H9 (cell line): ENCODE results near the gene TDRD7. TPM values are rescaled to one million over a fixed set of nuclear protein-coding genes. Genes with fewer than 3 reads are reported as not detected.
A peak's percentile ranks its signal among the peaks of the same experiment; 100 is the strongest.

Source experiments
- DNase-seq: peaks from one replicate; pipeline ENCODE4 v3.0.0-alpha.2; 2017
- H2AFZ ChIP-seq: one replicate; pipeline ENCODE4 v1.6.1; 2013; ENCODE audit warnings: mild to moderate bottlenecking, low read length, control low read depth, moderate library complexity
- H2AK5ac ChIP-seq: 2 replicates; pipeline ENCODE4 v1.6.1; 2013; ENCODE audit warnings: low read length, control low read depth, mixed read lengths; ENCODE audit not compliant: insufficient read length
- H2BK120ac ChIP-seq: one replicate; pipeline ENCODE4 v1.6.1; 2013; ENCODE audit warnings: low read depth, mild to moderate bottlenecking, low read length, control low read depth, inconsistent platforms; ENCODE audit not compliant: poor library complexity, severe bottlenecking
- H2BK12ac ChIP-seq: 2 replicates; pipeline ENCODE4 v1.6.1; 2013; ENCODE audit warnings: low read length, control low read depth, mixed read lengths, low read depth; ENCODE audit not compliant: insufficient read length
- H2BK15ac ChIP-seq: 2 replicates; pipeline ENCODE4 v1.6.1; 2013; ENCODE audit warnings: low read depth, low read length, control low read depth
- H2BK20ac ChIP-seq: one replicate; pipeline ENCODE4 v1.6.1; 2013; ENCODE audit warnings: low read depth, mild to moderate bottlenecking, low read length, control low read depth, inconsistent platforms; ENCODE audit not compliant: poor library complexity, severe bottlenecking
- H2BK5ac ChIP-seq: 2 replicates; pipeline ENCODE4 v1.6.1; 2013; ENCODE audit warnings: low read length, control low read depth, mixed read lengths; ENCODE audit not compliant: insufficient read length
- H3K14ac ChIP-seq: 2 replicates; pipeline ENCODE4 v1.6.1; 2013; ENCODE audit warnings: low read length, control low read depth; ENCODE audit not compliant: insufficient read depth
- H3K18ac ChIP-seq: 2 replicates; pipeline ENCODE4 v1.6.1; 2013; ENCODE audit warnings: low read depth, mild to moderate bottlenecking, mixed read lengths, low read length, control low read depth; ENCODE audit not compliant: insufficient read length
- H3K23ac ChIP-seq: 2 replicates; pipeline ENCODE4 v1.6.1; 2013; ENCODE audit warnings: low read length, control low read depth, mixed read lengths, low read depth; ENCODE audit not compliant: insufficient read length
- H3K23me2 ChIP-seq: 2 replicates; pipeline ENCODE4 v1.6.1; 2013; ENCODE audit warnings: low read depth, mild to moderate bottlenecking, mixed read lengths, low read length, control low read depth; ENCODE audit not compliant: insufficient read length, poor library complexity, severe bottlenecking
- H3K27ac ChIP-seq: 2 replicates; pipeline ENCODE4 v1.5.1; 2013; ENCODE audit warnings: low read length, control low read depth, mixed read lengths, low read depth; ENCODE audit not compliant: insufficient read length
- H3K27me3 ChIP-seq: 2 replicates; pipeline ENCODE4 v1.6.1; 2013; ENCODE audit warnings: low read length, control low read depth, inconsistent platforms; ENCODE audit not compliant: insufficient read depth
- H3K4ac ChIP-seq: 2 replicates; pipeline ENCODE4 v1.6.1; 2013; ENCODE audit warnings: low read depth, mild to moderate bottlenecking, control low read depth, inconsistent platforms, low read length, moderate library complexity
- H3K4me1 ChIP-seq: 2 replicates; pipeline ENCODE4 v1.6.1; 2013; ENCODE audit warnings: low read length, control low read depth, inconsistent platforms; ENCODE audit not compliant: insufficient read depth
- H3K4me2 ChIP-seq: 2 replicates; pipeline ENCODE4 v1.6.1; 2013; ENCODE audit warnings: low read length, control low read depth, mixed read lengths; ENCODE audit not compliant: insufficient read length, insufficient read depth
- H3K56ac ChIP-seq: 2 replicates; pipeline ENCODE4 v1.6.1; 2013; ENCODE audit warnings: low read depth, mild to moderate bottlenecking, mixed read lengths, low read length, control low read depth; ENCODE audit not compliant: insufficient read length
- H3K79me1 ChIP-seq: 2 replicates; pipeline ENCODE4 v1.6.1; 2013; ENCODE audit warnings: low read depth, mild to moderate bottlenecking, moderate library complexity, low read length, control low read depth, inconsistent platforms; ENCODE audit not compliant: insufficient read depth, poor library complexity, severe bottlenecking
- H3K79me2 ChIP-seq: 2 replicates; pipeline ENCODE4 v1.6.1; 2013; ENCODE audit warnings: low read length, control low read depth, inconsistent platforms; ENCODE audit not compliant: insufficient read depth
- H3K9ac ChIP-seq: 2 replicates; pipeline ENCODE4 v1.6.1; 2013; ENCODE audit warnings: low read length, control low read depth, mixed read lengths; ENCODE audit not compliant: insufficient read length; ENCODE audit errors: extremely low read depth
- H3K9me3 ChIP-seq: one replicate; pipeline ENCODE4 v1.6.1; 2013; ENCODE audit warnings: low read depth, low read length, inconsistent platforms; ENCODE audit not compliant: control insufficient read depth
- H3T11ph ChIP-seq: one replicate; pipeline ENCODE4 v1.6.1; 2013; ENCODE audit warnings: mild to moderate bottlenecking, low read length, control low read depth, inconsistent platforms
- H4K20me1 ChIP-seq: one replicate; pipeline ENCODE4 v1.6.1; 2013; ENCODE audit not compliant: control insufficient read depth, insufficient read length, insufficient read depth
- H4K5ac ChIP-seq: 2 replicates; pipeline ENCODE4 v1.6.1; 2013; ENCODE audit warnings: low read depth, mild to moderate bottlenecking, mixed read lengths, low read length, control low read depth; ENCODE audit not compliant: insufficient read length
- H4K8ac ChIP-seq: replicated peaks from 2 replicates; pipeline ENCODE4 v1.6.1; 2013; ENCODE audit warnings: low read length, control low read depth, mixed read lengths, low read depth; ENCODE audit not compliant: insufficient read length
- H4K91ac ChIP-seq: 2 replicates; pipeline ENCODE4 v1.6.1; 2013; ENCODE audit warnings: low read depth, mild to moderate bottlenecking, moderate library complexity, mixed read lengths, low read length, control low read depth; ENCODE audit not compliant: insufficient read length
- H3K27ac Mint-ChIP-seq, 3 experiments: 2 replicates in 2 of 3; 3 replicates in 1 of 3; pipeline ENCODE4 v1.8.0; 2020 to 2021; ENCODE audit warnings: mixed read lengths in 3 of 3, mild to moderate bottlenecking in 1 of 3, moderate library complexity in 1 of 3
- H3K27me3 Mint-ChIP-seq: 2 replicates; pipeline ENCODE4 v1.8.0; 2021; ENCODE audit warnings: low read depth, mild to moderate bottlenecking, moderate library complexity, mixed read lengths
- H3K36me3 Mint-ChIP-seq, 3 experiments: 2 replicates in 2 of 3; 3 replicates in 1 of 3; pipeline ENCODE4 v1.8.0; 2020 to 2021; ENCODE audit warnings: low read depth in 3 of 3, mixed read lengths in 3 of 3; ENCODE audit not compliant: insufficient read depth in 1 of 3
- H3K4me1 Mint-ChIP-seq, 2 experiments: 2 replicates each; pipeline ENCODE4 v1.8.0; 2020; ENCODE audit warnings: mixed read lengths in 2 of 2
- H3K4me3 Mint-ChIP-seq, 2 experiments: 2 replicates in 1 of 2; 3 replicates in 1 of 2; pipeline ENCODE4 v1.8.0; 2020 to 2021; ENCODE audit warnings: mild to moderate bottlenecking in 2 of 2, mixed read lengths in 2 of 2, moderate library complexity in 1 of 2
- H3K9me3 Mint-ChIP-seq, 2 experiments: 2 replicates in 1 of 2; 3 replicates in 1 of 2; pipeline ENCODE4 v1.8.0; 2020; ENCODE audit warnings: mild to moderate bottlenecking in 2 of 2, mixed read lengths in 2 of 2, moderate library complexity in 1 of 2
- WGBS: extraction: QIAGEN DNeasy Blood & Tissue Kit; methylation state at CpG from one replicate; pipeline ENCODE4 v1.1.7; 2013; ENCODE audit warnings: missing lambda C conversion rate, low lambda C conversion rate, mixed read lengths; ENCODE audit not compliant: insufficient read length; ENCODE audit errors: extremely low coverage; 5-methylcytosine and 5-hydroxymethylcytosine counted together
- total RNA-seq: library from RNA; stranded (reverse); gene quantifications from 2 replicates; pipeline ENCODE4 v1.2.1, GENCODE V29; 2021
- TF ChIP-seq, protein P1 (sequence below): fragments of 200-600 bp; sonication (generic); conservative IDR thresholded peaks from 3 replicates; pipeline ENCODE4 v1.8.0; 2021; ENCODE audit warnings: antibody characterized with exemption, mild to moderate bottlenecking

Gene TDRD7
- total RNA-seq, 1 experiment from 2014 or later: 5.1 TPM

DNA sequence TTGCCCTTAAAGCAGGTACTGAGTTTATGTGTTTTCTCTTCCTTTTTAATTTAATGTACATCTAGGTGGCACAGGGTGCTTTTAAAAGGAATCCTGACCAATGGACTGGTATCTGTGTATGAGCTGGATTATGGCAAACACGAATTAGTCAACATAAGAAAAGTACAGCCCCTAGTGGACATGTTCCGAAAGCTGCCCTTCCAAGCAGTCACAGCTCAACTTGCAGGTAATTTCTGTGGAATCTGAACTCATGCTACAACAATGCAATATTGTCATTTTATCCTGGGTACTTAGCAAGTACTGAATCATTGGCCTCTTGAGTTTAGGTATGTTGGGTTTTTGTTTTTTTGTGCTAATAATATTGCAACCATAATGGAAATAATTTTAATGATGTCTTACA is 75.2 kb downstream of the TDRD7 start:
- no peaks in the 10 kb centered on the region for H3K4me1 ChIP-seq
- no peak overlapping the region for H3K4me3 Mint-ChIP-seq
- no peaks in the 10 kb centered on the region for H3K23me2 ChIP-seq
- H2BK15ac ChIP-seq: no peak overlapping the region
- no peak overlapping the region for H2AK5ac ChIP-seq
- H4K5ac ChIP-seq: no peak overlapping the region
- H2BK12ac ChIP-seq: no peak overlapping the region
- H2BK20ac ChIP-seq: no peak overlapping the region
- H2BK5ac ChIP-seq: no peak overlapping the region
- H3K18ac ChIP-seq: no peak overlapping the region
- no peak overlapping the region for H2AFZ ChIP-seq
- no peaks in the 10 kb centered on the region for H3K79me2 ChIP-seq
- H3K9me3 Mint-ChIP-seq: peaks cover 4% of the 10 kb centered on the region in 2 experiments; a peak in 3 of 5 replicates
- H4K20me1 ChIP-seq: no peaks in the 10 kb centered on the region
- H3K14ac ChIP-seq: no peak overlapping the region
- H3K23ac ChIP-seq: no peak overlapping the region
- H4K91ac ChIP-seq: no peak overlapping the region
- H3T11ph ChIP-seq: no peak overlapping the region
- H3K27me3 Mint-ChIP-seq: no peaks in the 10 kb centered on the region; the same call in 1 of the 2 replicates
- no peak overlapping the region for H3K4me2 ChIP-seq
- TF ChIP-seq, protein P1, sequence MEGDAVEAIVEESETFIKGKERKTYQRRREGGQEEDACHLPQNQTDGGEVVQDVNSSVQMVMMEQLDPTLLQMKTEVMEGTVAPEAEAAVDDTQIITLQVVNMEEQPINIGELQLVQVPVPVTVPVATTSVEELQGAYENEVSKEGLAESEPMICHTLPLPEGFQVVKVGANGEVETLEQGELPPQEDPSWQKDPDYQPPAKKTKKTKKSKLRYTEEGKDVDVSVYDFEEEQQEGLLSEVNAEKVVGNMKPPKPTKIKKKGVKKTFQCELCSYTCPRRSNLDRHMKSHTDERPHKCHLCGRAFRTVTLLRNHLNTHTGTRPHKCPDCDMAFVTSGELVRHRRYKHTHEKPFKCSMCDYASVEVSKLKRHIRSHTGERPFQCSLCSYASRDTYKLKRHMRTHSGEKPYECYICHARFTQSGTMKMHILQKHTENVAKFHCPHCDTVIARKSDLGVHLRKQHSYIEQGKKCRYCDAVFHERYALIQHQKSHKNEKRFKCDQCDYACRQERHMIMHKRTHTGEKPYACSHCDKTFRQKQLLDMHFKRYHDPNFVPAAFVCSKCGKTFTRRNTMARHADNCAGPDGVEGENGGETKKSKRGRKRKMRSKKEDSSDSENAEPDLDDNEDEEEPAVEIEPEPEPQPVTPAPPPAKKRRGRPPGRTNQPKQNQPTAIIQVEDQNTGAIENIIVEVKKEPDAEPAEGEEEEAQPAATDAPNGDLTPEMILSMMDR: peak; percentile 50
- H3K4me1 Mint-ChIP-seq: no peaks in the 10 kb centered on the region
- H3K27ac ChIP-seq: no peak overlapping the region
- peaks cover 0 to 15% (median 6%) of the 10 kb centered on the region in 3 experiments; a peak in 3 of 7 replicates for H3K36me3 Mint-ChIP-seq
- H3K4ac ChIP-seq: no peak overlapping the region
- no peaks in the 10 kb centered on the region for H3K9me3 ChIP-seq
- DNase-seq: no peak
- H3K9ac ChIP-seq: no peak overlapping the region
- H4K8ac ChIP-seq: no peak overlapping the region
- no peaks in the 10 kb centered on the region for H3K27me3 ChIP-seq
- H3K79me1 ChIP-seq: no peaks in the 10 kb centered on the region
- H3K56ac ChIP-seq: no peak overlapping the region
- no CpG with 5 or more reads among the region's 2 CpGs for WGBS
- no peak overlapping the region for H2BK120ac ChIP-seq
- no peak overlapping the region for H3K27ac Mint-ChIP-seq
